Body of pancreas (tissue), 4 donors: ENCODE measurements around the gene MAN1A2.

ENCODE experiments used
- POLR2A ChIP-seq, 3 donors: fragments of 450-650 bp; IDR thresholded peaks; one replicate each; pipeline ENCODE4 v1.6.1; 2016; ENCODE audit warnings: antibody characterized with exemption in 3 of 3, mild to moderate bottlenecking in 2 of 3
- TF ChIP-seq, protein P1 (sequence below), 7 experiments: fragments of 450-650 bp in 4 of 7; fragments of 200-600 bp in 3 of 7; sonication (generic) in 3 of 7; IDR thresholded peaks; one replicate each; pipeline ENCODE4 v1.5.1; 2016 to 2019; ENCODE audit warnings: antibody characterized with exemption in 7 of 7

DNA sequence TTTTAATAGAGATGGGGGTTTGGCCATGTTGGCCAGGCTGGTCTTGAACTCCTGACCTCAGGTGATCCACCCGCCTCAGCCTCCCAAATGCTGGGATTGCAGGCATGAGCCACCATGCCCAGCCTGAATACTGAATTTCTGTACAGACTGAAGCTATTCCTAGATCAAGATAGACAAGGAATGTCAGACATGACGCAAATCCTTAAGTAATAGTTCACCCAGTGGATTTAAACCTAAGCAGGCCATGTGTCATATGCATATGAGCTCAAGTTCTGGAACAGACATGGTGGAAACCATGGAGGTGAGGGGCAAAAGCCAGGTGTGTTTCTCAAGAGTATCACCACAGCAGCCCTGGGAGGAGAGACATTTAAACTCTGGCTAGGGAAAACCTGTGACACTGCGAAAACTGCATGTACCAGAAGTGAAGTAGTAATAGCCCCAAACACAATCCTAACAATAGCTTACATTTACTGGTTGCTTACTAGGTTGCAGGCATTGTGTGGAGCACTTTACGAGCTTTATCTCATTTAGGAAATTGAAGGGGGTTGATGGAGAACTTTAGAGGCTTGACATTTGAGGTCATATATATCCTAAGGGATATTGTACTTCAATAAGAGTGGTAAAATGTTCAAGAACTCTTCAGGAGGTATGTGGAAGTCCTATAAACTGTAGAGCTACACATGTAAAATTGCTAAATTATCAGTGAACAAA, 31.7 kb upstream of the MAN1A2 start:
- TF ChIP-seq, protein P1, sequence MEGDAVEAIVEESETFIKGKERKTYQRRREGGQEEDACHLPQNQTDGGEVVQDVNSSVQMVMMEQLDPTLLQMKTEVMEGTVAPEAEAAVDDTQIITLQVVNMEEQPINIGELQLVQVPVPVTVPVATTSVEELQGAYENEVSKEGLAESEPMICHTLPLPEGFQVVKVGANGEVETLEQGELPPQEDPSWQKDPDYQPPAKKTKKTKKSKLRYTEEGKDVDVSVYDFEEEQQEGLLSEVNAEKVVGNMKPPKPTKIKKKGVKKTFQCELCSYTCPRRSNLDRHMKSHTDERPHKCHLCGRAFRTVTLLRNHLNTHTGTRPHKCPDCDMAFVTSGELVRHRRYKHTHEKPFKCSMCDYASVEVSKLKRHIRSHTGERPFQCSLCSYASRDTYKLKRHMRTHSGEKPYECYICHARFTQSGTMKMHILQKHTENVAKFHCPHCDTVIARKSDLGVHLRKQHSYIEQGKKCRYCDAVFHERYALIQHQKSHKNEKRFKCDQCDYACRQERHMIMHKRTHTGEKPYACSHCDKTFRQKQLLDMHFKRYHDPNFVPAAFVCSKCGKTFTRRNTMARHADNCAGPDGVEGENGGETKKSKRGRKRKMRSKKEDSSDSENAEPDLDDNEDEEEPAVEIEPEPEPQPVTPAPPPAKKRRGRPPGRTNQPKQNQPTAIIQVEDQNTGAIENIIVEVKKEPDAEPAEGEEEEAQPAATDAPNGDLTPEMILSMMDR (IDR thresholded peaks at IDR 0.05), result no peak
- no peak for TF ChIP-seq POLR2A (IDR thresholded peaks at IDR 0.05)
